NCI-H1436 treated with DMSO at 0.1 percent for 48 hours (cell line): ENCODE data around the gene DCTN5.
"Not testable (repeated sequence)": the region's sequence is repeated elsewhere in the genome, so short reads cannot be mapped to it uniquely, and the experiment has no call there.

Experiments used
- DNase-seq: peaks from one replicate; lab custom pipeline; 2025; lab: John Stamatoyannopoulos, UW

DCTN5 gene

GRCh38 chr16:23694265-23694643, 53.0 kb downstream of the DCTN5 start:
- DNase-seq, result no peak

GRCh38 chr16:23694644-23695373, 53.5 kb downstream of the DCTN5 start:
- no peak for DNase-seq

- DNase-seq, result no peak
These were observed 54.5 kb downstream of the DCTN5 start for GRCh38 chr16:23695756-23696155.

GRCh38 chr16:23699100-23699499, 57.8 kb downstream of the DCTN5 start:
- no peak for DNase-seq

- no peak for DNase-seq
These were observed 58.8 kb downstream of the DCTN5 start for GRCh38 chr16:23700093-23700492.

- DNase-seq, result peak; percentile 14
These were observed 59.2 kb downstream of the DCTN5 start for GRCh38 chr16:23700509-23700908.

- DNase-seq, result no peak
These were observed 59.8 kb downstream of the DCTN5 start for GRCh38 chr16:23701045-23701444.

GRCh38 chr16:23702951-23703350, 61.7 kb downstream of the DCTN5 start:
- no peak for DNase-seq

GRCh38 chr16:23704772-23705516, 63.7 kb downstream of the DCTN5 start:
- DNase-seq, result no peak

- no peak for DNase-seq
These were observed 64.2 kb downstream of the DCTN5 start for GRCh38 chr16:23705517-23705902.

- no peak for DNase-seq
These were observed 65.2 kb downstream of the DCTN5 start for GRCh38 chr16:23706439-23706838.

- DNase-seq, result no peak
These were observed 68.3 kb downstream of the DCTN5 start for GRCh38 chr16:23709536-23709935.

- DNase-seq, result no peak
These were observed 68.7 kb downstream of the DCTN5 start for GRCh38 chr16:23710008-23710407.

- DNase-seq, result no peak
These were observed 69.2 kb downstream of the DCTN5 start for GRCh38 chr16:23710504-23710903.

GRCh38 chr16:23711785-23712184, 70.5 kb downstream of the DCTN5 start:
- no peak for DNase-seq

GRCh38 chr16:23712976-23713375, 71.7 kb downstream of the DCTN5 start, which contains the start of gene ERN2:
Gene ERN2 (minus strand): TSS chr16:23713222. CDS start chr16:23713187, 35 bp downstream.
- no peak for DNase-seq

- no peak for DNase-seq
These were observed 75.2 kb downstream of the DCTN5 start for GRCh38 chr16:23716484-23716883.

- DNase-seq, result not testable (repeated sequence)
These were observed 81.5 kb downstream of the DCTN5 start for GRCh38 chr16:23722613-23723240.

- no peak for DNase-seq
These were observed 83.0 kb downstream of the DCTN5 start for GRCh38 chr16:23724096-23724784.

GRCh38 chr16:23724785-23725131, 83.5 kb downstream of the DCTN5 start:
- no peak for DNase-seq

GRCh38 chr16:23726710-23727109, 85.4 kb downstream of the DCTN5 start:
- no peak for DNase-seq
